UCSD-AML1 (cell line): Measurements from ENCODE around the gene ACTN2.

ENCODE experiments used
- DNase-seq: peaks from one replicate; lab custom pipeline; 2025; ENCODE audit not compliant: unreplicated experiment; lab: John Stamatoyannopoulos, UW

The ACTN2 gene

DNA sequence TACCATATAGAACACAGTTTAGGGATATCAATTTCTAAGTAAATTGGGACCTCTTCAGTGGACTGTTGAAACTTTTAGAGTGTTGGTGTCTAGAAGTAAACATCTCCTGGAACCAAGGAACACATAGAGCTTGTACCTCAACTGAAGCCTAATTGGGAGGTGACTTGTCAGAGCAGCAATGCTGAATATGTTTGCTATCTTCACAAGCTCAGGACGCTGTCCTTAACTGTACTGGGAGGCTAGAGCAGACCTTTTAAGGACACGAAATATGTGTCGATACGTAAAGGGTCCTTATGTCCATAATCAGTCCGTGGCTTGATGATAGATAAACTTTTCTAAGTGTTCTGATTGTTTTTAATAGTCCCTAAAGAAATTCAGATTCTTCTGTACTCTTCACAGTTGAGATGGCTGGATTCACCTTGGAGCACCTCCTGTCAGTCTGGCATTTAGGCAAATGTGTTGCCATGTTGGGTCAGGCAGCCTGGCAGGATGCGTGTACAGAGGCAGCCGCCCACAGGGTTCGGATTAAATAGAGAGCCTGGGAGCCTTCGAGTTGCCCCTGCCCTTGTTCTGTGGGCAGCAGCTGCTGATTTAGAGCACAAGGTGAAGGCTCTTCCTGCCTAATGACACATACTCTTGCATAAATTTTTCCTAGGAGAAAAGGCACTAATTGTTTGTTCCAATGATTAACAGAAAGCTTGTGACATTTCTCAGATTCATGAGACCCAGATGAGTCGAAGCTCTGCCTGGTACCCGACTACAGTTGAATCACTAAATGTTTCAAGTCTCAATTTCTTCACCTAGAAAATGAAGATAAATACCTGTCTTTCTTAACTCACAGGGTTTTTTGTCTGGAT lies 3.6 kb downstream of the ACTN2 start:
- no peak for DNase-seq

DNA sequence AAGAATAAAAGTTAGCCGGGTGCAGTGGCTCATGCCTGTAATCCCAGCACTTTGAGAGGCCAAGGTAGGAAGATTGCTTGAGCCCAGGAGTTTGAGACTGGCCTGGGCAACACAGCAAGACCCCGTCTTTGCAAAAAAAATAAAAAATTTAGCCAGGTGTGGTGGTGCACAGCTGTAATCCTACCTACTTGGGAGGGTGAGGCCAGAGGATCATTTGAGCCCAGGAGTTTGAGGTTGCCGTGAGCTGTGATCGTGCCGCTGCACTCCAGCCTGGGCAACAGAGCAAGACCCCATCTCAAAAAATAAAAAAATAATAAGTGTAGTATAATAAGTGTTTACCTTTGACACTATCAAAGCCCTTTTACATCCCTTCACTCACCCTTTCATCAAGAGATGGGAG lies 5.0 kb downstream of the ACTN2 start:
- DNase-seq: no peak

DNA sequence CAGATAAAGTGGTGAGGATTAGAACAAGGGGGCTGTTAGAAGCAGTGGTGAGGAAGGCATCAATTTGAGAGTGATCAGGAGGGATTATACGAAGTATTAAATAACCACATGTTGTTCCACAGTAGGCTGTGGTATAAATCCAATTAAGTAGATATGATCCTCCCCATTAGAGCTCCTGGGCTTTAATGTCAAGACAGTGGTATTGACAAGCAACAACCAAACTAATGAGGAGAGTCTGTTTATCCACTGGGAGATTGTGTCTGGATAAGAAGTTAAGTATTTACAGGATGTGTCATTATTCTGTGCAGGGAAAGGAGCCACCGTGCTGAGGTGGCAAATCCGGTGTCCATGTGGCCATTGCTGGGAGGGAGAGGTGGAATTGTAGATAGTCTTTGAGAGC lies 5.8 kb downstream of the ACTN2 start:
- no peak for DNase-seq

DNA sequence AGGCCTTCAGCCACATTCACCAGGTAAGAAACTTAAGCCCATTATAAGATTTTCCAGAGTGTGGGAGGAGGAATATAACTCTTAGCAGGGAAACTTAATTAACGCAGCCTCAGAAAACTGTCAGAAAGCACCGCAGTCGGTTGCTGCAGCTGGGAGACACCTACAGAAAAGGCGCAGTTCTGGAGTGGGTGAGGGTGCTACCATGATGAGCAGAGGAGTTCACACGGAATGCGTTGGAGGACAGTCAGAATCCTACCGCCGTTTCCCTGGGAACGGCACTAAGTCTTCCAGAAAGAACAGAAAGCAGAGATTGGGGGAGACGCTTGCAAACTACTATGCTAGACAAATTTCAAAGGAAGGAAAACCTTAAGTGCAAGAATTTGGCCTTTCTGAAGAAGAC lies 6.4 kb downstream of the ACTN2 start:
- no peak for DNase-seq

DNA sequence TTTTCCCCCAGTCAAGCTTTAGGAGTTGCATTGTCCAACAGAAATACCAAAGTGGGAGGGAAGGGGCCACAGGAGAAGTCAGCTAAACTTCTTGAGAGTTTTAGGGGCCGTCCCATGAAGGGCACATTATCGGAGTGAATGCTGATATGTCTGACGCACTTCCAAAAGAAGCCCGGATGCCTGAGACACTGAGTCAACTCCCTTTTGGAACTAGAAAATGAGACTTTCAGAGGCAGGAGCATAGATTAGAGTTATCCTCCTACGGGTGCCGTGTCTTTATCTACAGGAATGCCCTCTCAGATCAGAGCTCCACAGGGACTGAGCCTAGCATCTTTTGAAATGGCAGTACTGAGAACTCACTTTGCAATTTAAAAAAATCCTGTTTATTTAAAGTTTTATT lies 13.1 kb downstream of the ACTN2 start:
- DNase-seq: no peak

DNA sequence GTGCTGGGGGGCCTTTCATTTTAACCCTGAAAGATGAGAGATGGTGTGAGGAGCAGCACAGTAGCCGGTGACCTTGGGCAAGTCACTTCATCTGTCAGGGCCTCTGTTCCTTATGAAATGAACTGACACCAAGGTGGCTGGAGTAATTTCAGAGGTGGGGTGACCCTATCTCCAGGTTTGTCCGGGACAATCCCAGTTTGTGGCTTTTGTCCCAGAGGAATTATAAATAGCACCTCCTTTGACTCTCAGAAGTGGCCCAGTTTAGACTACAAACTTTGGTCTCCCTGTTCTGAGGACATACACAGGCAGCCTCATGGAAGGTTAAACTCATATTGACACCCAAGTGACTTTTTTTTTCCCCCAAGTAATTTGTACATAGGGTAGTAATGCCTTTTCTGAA lies 14.6 kb downstream of the ACTN2 start:
- DNase-seq: no peak

DNA sequence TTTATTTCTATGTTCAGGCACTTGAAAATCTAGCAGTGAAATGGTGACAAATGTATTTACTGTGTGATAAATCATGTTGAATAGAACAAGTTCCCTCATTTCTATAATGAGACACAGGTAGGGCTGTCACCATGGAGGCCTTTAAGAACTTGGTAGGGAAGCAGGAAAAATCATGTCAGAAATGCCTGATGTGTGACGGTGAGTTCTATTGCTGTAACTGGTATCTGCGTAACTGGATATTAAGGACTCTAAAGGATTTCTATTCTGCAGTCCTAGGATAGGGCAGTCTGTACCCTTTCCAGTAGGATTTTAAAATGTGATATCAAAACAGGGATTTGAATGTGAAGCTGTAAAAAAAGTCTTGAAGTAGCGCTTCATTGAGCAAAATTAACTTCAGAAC lies 15.5 kb downstream of the ACTN2 start:
- no peak for DNase-seq

DNA sequence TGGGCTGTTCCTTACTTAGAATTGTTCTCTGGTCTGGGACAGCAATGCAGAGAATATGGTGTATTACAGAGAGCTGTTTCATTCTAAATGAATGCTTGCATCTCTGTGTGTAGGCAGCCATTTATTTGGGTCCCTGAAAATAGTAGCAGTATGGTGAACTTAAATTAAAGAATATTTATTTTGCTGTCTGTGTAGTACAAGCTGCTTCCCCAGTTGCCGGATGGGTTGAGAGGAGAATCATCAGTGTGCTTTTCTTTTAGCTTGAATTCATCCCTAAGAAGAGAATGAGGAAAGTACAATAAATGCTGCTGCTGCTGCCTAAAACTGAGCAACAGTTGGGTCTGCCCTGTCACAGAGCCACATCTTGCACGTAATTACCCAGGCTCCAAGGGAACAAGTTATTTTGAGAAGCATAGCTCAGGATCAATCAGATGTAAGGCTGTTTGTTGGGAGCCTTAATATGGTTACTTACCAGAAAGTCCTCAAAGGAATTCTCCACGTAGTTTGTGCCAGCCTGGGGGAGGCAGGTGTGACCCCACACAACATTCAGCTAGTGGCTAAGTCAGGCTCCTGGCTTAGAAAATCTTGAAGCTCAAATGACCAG lies 16.6 kb downstream of the ACTN2 start:
- DNase-seq: no peak

DNA sequence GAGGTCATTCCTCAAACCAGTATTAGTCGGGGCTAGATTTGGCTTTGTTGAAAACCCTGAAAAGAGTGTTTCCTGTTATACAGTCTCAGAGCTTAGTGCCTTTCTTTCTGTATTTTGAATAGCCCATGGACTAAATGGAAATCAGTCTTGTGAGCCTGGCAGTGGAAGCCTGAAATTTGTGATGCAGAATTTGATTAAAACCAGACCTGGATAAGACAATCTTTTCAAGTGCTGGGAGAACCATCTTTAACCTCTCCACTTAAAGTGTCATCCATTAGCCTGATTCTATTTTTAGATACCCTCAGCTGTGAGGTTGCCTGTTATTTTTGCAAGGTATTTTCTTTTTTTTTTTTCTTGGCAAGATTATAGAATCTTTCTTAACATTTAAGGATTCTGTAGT lies 19.5 kb downstream of the ACTN2 start:
- no peak for DNase-seq

DNA sequence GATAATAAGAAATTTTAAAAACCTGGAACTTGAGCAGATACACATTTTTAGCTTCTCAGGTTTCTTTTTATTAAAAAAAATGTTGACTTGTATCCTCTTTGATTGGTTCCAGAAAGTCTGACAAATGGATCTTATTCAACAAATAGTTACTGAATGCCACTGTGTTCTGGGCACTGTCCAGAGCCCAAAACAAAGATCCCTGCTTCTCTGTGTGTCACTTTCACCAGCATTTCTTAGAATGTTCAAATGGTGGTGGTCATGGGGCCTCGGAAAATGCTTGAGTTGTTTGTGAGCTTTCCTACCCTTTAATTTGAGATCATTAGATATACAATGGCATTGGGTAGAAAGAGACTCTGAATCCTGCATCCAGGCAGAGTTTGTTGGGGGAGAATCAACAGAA lies 19.9 kb downstream of the ACTN2 start:
- no peak for DNase-seq

DNA sequence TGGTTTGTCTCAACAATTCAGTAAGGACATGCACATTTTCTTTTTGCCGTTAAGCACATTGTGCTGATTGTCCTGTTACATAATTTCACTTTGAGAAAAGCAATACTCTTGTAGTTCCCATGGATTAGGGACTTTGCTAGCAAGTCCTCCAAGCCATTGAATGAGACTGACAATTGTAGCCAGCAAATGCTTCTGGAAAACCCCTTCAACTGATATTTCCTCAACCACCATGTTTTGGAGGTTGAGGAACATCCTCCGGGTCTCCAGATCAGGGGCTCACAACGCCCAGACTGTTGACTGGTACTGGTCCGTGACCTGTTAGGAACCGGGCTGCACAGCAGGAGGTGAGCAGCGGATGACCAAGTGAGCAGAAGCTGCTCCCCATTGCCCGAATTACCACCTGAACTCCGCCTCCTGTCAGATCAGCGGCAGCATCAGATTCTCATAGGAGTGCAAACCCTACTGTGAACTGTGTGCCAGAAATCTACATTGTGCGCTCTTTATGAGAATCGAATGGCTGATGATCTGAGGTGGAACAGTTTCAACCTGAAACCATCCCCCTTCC lies 24.1 kb downstream of the ACTN2 start:
- no peak for DNase-seq

DNA sequence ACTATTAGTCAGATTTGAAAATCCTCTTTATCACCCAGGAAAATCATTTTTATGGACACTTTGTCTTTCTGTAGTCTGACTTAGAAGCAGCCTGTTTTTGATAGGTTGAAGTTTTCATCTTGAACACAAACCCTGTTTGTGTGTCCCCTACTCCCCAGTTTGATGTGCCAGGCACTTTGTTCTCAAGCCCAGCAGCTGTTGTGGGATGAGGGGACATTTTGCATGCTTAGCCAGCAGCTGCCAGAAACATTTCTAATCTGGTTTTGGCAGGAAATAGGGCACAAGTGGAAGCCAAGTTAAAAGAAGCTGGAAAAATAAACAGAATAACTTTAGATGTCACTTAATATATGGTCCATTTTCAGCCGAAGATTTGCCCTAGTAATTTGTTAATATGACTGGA lies 29.9 kb downstream of the ACTN2 start:
- no peak for DNase-seq

DNA sequence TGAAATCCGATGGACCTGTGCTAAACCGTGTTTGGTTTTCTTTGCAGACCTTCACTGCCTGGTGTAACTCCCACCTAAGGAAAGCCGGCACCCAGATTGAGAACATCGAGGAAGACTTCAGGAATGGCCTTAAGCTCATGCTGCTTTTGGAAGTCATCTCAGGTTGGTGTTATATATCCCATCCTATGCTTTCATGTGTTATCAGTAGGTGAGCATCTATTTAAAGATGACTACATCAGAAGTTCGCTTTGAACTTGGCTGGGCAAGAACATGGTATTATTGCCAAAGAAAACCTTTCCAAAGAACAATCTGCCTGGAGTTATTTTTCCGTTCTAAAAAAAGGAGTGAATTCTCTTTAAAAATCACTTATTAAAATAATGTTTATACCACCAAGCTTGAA lies 31.5 kb downstream of the ACTN2 start:
- no peak for DNase-seq

DNA sequence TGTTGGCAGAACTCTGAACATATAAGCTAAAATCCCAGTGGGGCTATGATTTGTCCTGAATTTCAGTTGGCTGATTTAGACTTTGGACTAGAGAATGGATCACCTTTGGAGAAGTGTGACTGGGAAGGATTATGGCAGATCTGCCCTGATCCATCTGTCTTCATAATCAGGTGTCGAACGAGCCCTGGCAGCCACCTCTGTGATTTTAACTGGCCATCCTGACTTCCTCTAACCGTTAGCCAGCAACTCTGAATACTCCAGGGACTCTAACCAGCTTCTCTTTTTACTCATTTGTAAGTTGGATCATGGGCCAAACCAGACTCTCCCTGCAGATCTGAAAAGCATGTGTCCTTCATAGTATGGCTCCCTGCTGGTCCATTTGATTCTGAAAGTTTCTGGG lies 32.0 kb downstream of the ACTN2 start:
- no peak for DNase-seq

DNA sequence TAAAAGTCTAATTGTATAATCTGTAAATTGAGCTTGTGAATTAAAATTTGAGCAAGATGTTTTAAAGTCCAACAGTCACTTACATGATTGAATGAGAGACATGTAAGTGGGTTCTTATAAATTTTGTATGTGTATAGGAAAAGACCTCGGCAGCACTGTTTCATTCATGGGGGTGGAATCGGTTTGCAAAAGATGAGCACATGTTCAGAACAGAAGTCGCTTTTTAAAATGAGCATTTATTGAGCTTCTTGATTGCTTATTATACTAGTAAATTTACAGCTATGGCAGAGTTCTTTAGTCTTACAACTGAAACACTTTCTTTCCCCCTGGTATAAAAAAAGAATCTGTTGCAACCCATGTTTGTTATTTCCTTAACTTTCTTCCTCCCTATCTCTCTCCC lies 33.9 kb downstream of the ACTN2 start:
- no peak for DNase-seq

DNA sequence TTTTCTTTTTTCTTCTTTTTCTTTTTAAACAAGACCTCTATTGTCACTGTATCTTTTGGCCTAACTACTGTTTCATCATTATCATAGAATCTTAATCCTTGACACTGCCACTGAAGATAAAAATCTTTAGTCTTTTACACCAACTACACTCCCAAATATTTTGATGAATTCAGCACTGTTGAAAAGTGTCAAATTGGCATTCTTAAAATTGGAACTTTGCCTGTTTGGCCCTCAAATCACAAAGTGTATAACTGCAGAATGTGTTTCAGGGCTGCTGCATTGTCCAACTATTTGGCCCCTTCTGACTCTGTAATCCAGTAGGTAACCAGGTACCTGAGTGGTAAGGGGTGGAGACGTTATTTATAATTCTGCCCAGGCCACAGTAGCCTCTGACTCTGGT lies 34.3 kb downstream of the ACTN2 start:
- DNase-seq: no peak

DNA sequence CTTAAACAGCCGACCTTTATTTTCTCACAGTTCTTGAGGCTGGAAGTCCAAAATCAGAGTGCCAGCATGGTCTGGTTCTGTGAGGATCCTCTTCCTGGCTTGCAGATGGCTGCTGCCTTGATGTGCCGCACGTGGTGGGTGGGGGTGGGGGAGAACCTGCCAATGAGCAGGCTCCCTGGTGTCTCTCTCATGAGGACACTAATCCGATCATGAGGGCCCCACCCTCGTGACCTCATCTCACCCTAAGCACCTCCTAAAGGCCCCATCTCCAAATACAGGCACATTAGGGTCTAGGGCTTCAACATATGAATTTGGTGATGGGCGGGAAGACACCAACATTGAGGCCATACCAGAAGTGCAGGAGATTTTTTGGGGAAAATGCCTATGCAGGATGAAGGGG lies 37.8 kb downstream of the ACTN2 start:
- no peak for DNase-seq

DNA sequence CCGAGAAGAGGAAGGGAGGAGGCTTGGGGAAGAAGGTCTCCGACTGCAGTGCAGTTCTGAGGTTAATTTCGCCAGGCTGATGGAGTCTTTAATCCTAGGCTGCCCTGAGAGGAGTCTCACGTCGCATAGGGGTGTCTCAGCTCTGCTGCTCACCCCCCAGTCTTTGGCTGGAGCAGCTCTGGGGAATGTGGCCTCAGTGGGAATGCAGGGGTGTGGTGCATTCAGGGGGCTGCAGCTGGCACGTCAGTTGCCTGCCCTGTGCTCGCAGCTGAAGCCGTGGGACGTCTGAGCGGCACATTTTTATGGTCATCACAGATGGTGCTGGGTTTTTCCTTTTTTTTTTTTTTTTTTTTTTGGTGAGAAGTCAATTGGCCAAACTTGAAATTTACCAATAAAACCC lies 38.2 kb downstream of the ACTN2 start:
- DNase-seq: no peak

DNA sequence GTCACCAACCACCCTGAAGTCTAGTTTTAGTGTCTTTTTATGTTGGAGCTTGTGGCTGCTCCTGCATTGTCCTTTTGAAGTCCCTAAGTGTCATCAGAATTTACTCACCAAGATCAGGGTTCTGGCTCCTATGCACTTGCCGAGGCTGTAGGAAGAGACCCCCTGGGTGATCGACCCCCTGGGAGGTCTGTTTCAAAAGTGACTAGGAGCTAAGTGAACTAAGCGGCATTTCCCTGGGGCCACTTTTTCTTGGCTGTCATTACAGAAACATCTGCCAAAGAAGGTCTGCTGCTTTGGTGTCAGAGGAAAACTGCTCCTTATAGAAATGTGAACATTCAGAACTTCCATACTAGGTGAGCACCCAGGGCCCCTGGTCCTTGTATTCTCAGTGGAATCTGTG lies 39.4 kb downstream of the ACTN2 start:
- no peak for DNase-seq

DNA sequence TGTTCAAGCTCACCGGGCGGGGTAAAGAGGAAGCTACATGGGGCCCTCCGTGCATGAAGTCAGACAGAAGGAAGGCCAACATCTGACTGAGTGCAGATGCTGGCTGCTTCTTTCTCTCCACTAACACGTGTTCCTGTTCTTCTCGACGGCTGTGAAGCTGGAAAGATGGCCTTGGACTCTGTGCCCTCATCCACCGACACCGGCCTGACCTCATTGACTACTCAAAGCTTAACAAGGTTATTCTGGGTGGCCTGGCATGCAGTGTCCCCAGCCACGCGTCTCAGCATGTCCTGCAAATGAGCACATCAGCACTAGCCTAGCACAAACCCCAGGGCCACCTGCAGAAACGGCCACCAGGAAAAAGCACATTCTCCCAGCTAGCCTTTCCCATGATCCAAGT lies 41.2 kb downstream of the ACTN2 start:
- no peak for DNase-seq

DNA sequence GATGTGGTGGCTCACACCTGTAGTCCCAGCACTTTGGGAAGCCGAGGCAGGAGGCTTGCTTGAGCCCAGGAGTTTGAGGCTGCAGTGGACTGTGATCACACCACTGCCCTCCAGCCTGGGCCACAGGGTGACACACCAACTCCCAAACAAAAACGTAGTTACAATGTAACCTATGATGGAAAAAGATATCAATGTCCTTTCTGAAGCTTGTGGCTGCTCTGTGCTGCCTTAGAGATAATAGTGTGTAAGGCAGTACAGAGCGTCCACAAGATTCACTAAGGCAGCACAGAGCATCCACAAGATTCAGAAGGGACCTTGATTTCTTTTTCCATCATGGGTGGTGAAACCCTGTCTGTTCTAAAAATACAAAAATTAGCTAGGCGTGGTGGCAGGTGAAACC lies 42.5 kb downstream of the ACTN2 start:
- DNase-seq: no peak

DNA sequence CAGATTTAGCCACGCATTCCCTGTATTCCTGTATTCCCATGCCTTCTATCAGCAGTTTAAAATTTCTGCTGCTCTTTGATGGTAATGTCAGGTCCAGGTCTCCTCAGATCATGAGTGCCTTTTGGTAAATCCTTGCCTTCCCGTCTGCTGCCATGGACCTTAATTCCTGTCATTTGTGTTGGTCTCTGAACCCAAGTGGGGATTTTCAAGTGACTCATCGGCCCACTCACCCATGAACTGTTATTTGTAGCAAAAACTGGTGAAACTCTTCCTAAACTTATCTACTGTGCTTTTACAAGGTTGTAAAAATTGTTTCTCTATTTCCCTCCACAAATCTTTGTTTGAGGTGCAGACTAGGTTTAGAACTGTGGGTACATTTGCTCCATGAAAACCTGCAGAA lies 47.4 kb downstream of the ACTN2 start:
- DNase-seq: no peak
